ENCODE data around the gene PAX5.

PAX5 gene

GRCh38 chr9:36818242-36818938 lies 215.7 kb downstream of the PAX5 start:
- no peak overlapping the region for H2BK15ac ChIP-seq (ENCODE audit: low read length)
- peak overlapping the region; percentile 75 for H3K9ac ChIP-seq (ENCODE audit: low read depth, low read length, poor library complexity)
- H3K14ac ChIP-seq (ENCODE audit: low read length): peak overlapping the region; percentile 10
- H2BK12ac ChIP-seq (ENCODE audit: low read length): peak overlapping the region; percentile 35
- peak overlapping the region; percentile 29 to 65 for H3K4me3 ChIP-seq (ENCODE audit: low read length in 2 of 2)
- H3K79me1 ChIP-seq (ENCODE audit: low read depth, low read length): no peaks in the 10 kb centered on the region
- no peak overlapping the region for H2BK120ac ChIP-seq (ENCODE audit: low read depth, low read length)
- peak overlapping the region; percentile 66 for H3K4me2 ChIP-seq (ENCODE audit: insufficient read depth, low read length, poor library complexity, severe bottlenecking)
- no peak overlapping the region for H4K91ac ChIP-seq (ENCODE audit: low read depth, low read length, poor library complexity)
- H2AFZ ChIP-seq (ENCODE audit: low read length): peak overlapping the region; percentile 93
- peak overlapping the region; percentile 20 for H3K23ac ChIP-seq (ENCODE audit: low read depth, low read length, poor library complexity)
- H3K18ac ChIP-seq (ENCODE audit: low read length): peak overlapping the region; percentile 49
- WGBS, 2 donors (ENCODE audit: extremely low coverage in 2 of 2, insufficient read length in 2 of 2, insufficient replicate concordance in 1 of 2): no CpG with 5 or more reads among the region's 32 CpGs
- no peak for DNase-seq (ENCODE audit: low spot score)
- H2AK5ac ChIP-seq (ENCODE audit: low read depth, low read length): no peak overlapping the region
- H4K8ac ChIP-seq (ENCODE audit: low read depth, low read length): no peak overlapping the region
- H3K27ac ChIP-seq (replicated peaks; ENCODE audit: low read length): no peak overlapping the region
- H3K36me3 ChIP-seq (replicated peaks in 1 of 2; ENCODE audit: control insufficient read depth in 2 of 2, insufficient read depth in 2 of 2, low read length in 2 of 2): no peaks in the 10 kb centered on the region
- H3K27me3 ChIP-seq (ENCODE audit: control insufficient read depth in 3 of 3, insufficient read depth in 3 of 3, low read depth in 1 of 3, low read length in 3 of 3): peaks cover 0 to 28% (median 15%) of the 10 kb centered on the region in 3 experiments
- H3K4me1 ChIP-seq (ENCODE audit: control insufficient read depth in 2 of 2, insufficient read depth in 1 of 2, low read depth in 1 of 2, low read length in 2 of 2): peaks cover 19% of the 10 kb centered on the region in 2 donors
- H2BK5ac ChIP-seq (ENCODE audit: low read length): no peak overlapping the region
- no peak overlapping the region for H3K4ac ChIP-seq (ENCODE audit: low read length)
- H3K9me3 ChIP-seq (replicated peaks in 1 of 2; ENCODE audit: control insufficient read depth in 2 of 2, insufficient read depth in 1 of 2, low read depth in 1 of 2, low read length in 2 of 2): no peaks in the 10 kb centered on the region

GRCh38 chr9:36817160-36817834 lies 216.8 kb downstream of the PAX5 start:
- Histone ChIP-seq H2BK12ac (ENCODE audit: low read length) (no peak overlapping the region), H3K23ac (ENCODE audit: low read depth, low read length, poor library complexity) (no peak overlapping the region), H3K9ac (ENCODE audit: low read depth, low read length, poor library complexity) (no peak overlapping the region), H3K79me1 (ENCODE audit: low read depth, low read length) (no peaks in the 10 kb centered on the region), H3K4me2 (ENCODE audit: insufficient read depth, low read length, poor library complexity, severe bottlenecking) (no peak overlapping the region), H3K14ac (ENCODE audit: low read length) (no peak overlapping the region), H3K27me3 (ENCODE audit: control insufficient read depth in 3 of 3, insufficient read depth in 3 of 3, low read depth in 1 of 3, low read length in 3 of 3) (peaks cover 0 to 26% (median 15%) of the 10 kb centered on the region in 3 experiments), H3K18ac (ENCODE audit: low read length) (no peak overlapping the region), H3K27ac (replicated peaks; ENCODE audit: low read length) (no peak overlapping the region), H2BK120ac (ENCODE audit: low read depth, low read length) (no peak overlapping the region), H3K4ac (ENCODE audit: low read length) (no peak overlapping the region), H4K91ac (ENCODE audit: low read depth, low read length, poor library complexity) (no peak overlapping the region), H2AK5ac (ENCODE audit: low read depth, low read length) (peak overlapping the region; percentile 2), H2BK15ac (ENCODE audit: low read length) (no peak overlapping the region), H4K8ac (ENCODE audit: low read depth, low read length) (no peak overlapping the region), H3K4me3 (ENCODE audit: low read length in 2 of 2) (no peak overlapping the region), H2BK5ac (ENCODE audit: low read length) (no peak overlapping the region), H3K4me1 (ENCODE audit: control insufficient read depth in 2 of 2, insufficient read depth in 1 of 2, low read depth in 1 of 2, low read length in 2 of 2) (peaks cover 19% of the 10 kb centered on the region in 2 donors), H3K9me3 (replicated peaks in 1 of 2; ENCODE audit: control insufficient read depth in 2 of 2, insufficient read depth in 1 of 2, low read depth in 1 of 2, low read length in 2 of 2) (peaks cover 0 to 2% of the 10 kb centered on the region in 2 donors), H3K36me3 (replicated peaks in 1 of 2; ENCODE audit: control insufficient read depth in 2 of 2, insufficient read depth in 2 of 2, low read length in 2 of 2) (no peaks in the 10 kb centered on the region), H2AFZ (ENCODE audit: low read length) (no peak overlapping the region)
- DNase-seq (ENCODE audit: low spot score): no peak
- no CpG with 5 or more reads among the region's 4 CpGs for WGBS, 2 donors (ENCODE audit: extremely low coverage in 2 of 2, insufficient read length in 2 of 2, insufficient replicate concordance in 1 of 2)

- H3K27me3 ChIP-seq (ENCODE audit: control insufficient read depth in 3 of 3, insufficient read depth in 3 of 3, low read depth in 1 of 3, low read length in 3 of 3): peaks cover 0 to 20% (median 15%) of the 10 kb centered on the region in 3 experiments
- WGBS, 2 donors (ENCODE audit: extremely low coverage in 2 of 2, insufficient read length in 2 of 2, insufficient replicate concordance in 1 of 2): no CpG with 5 or more reads among the region's 3 CpGs
These were observed 217.7 kb downstream of the PAX5 start for GRCh38 chr9:36816371-36816770.

More at GRCh38 chr9:36816371-36816770, 217.7 kb downstream of the PAX5 start:
- Histone ChIP-seq H3K4me3 (ENCODE audit: low read length in 2 of 2) (no peak overlapping the region), H3K14ac (ENCODE audit: low read length) (no peak overlapping the region), H3K4me1 (ENCODE audit: control insufficient read depth in 2 of 2, insufficient read depth in 1 of 2, low read depth in 1 of 2, low read length in 2 of 2) (peaks cover 19% of the 10 kb centered on the region in 2 donors), H2BK12ac (ENCODE audit: low read length) (no peak overlapping the region), H2AFZ (ENCODE audit: low read length) (no peak overlapping the region), H4K91ac (ENCODE audit: low read depth, low read length, poor library complexity) (no peak overlapping the region), H3K4ac (ENCODE audit: low read length) (no peak overlapping the region), H3K36me3 (replicated peaks in 1 of 2; ENCODE audit: control insufficient read depth in 2 of 2, insufficient read depth in 2 of 2, low read length in 2 of 2) (no peaks in the 10 kb centered on the region), H3K18ac (ENCODE audit: low read length) (no peak overlapping the region), H2BK5ac (ENCODE audit: low read length) (no peak overlapping the region), H4K8ac (ENCODE audit: low read depth, low read length) (no peak overlapping the region), H3K23ac (ENCODE audit: low read depth, low read length, poor library complexity) (no peak overlapping the region), H3K27ac (replicated peaks; ENCODE audit: low read length) (no peak overlapping the region), H2BK120ac (ENCODE audit: low read depth, low read length) (no peak overlapping the region), H3K9me3 (replicated peaks in 1 of 2; ENCODE audit: control insufficient read depth in 2 of 2, insufficient read depth in 1 of 2, low read depth in 1 of 2, low read length in 2 of 2) (peaks cover 0 to 2% of the 10 kb centered on the region in 2 donors), H2AK5ac (ENCODE audit: low read depth, low read length) (no peak overlapping the region), H3K79me1 (ENCODE audit: low read depth, low read length) (no peaks in the 10 kb centered on the region), H3K9ac (ENCODE audit: low read depth, low read length, poor library complexity) (no peak overlapping the region), H3K4me2 (ENCODE audit: insufficient read depth, low read length, poor library complexity, severe bottlenecking) (no peak overlapping the region), H2BK15ac (ENCODE audit: low read length) (no peak overlapping the region)
- DNase-seq (ENCODE audit: low spot score): no peak
